DMS53 treated with DMSO at 0.1 percent for 48 hours (cell line): ENCODE results near the gene KERA.
"Not testable (repeated sequence)": the region's sequence is repeated elsewhere in the genome, so short reads cannot be mapped to it uniquely, and the experiment has no call there.

Experiments
- DNase-seq: peaks from one replicate; lab custom pipeline; 2025; ENCODE audit not compliant: unreplicated experiment; lab: John Stamatoyannopoulos, UW

The KERA gene

GRCh38 chr12:91057368-91058165 is at the start of gene KERA:
TSS of gene KERA (minus strand) at chr12:91058024. CDS start at chr12:91056281, 1,743 bp downstream.
- DNase-seq = no peak

- no peak for DNase-seq
These were observed 48.5 kb upstream of the KERA start for GRCh38 chr12:91106283-91106682.

- no peak for DNase-seq
These were observed 48.0 kb upstream of the KERA start for GRCh38 chr12:91105807-91106206.

GRCh38 chr12:91104812-91105466 is 47.1 kb upstream of the KERA start:
- no peak for DNase-seq

- no peak for DNase-seq
These were observed 45.8 kb upstream of the KERA start for GRCh38 chr12:91103624-91104023.

- no peak for DNase-seq
These were observed 45.3 kb upstream of the KERA start for GRCh38 chr12:91103101-91103500.

- DNase-seq = no peak
These were observed 43.1 kb upstream of the KERA start for GRCh38 chr12:91100906-91101305.

GRCh38 chr12:91099836-91100235 is 42.0 kb upstream of the KERA start:
- no peak for DNase-seq

- no peak for DNase-seq
These were observed 41.5 kb upstream of the KERA start for GRCh38 chr12:91099341-91099740.

- DNase-seq = no peak
These were observed 41.1 kb upstream of the KERA start for GRCh38 chr12:91098941-91099340.

GRCh38 chr12:91098461-91098860 is 40.6 kb upstream of the KERA start:
- DNase-seq = no peak

- no peak for DNase-seq
These were observed 37.1 kb upstream of the KERA start for GRCh38 chr12:91094957-91095356.

GRCh38 chr12:91094032-91094662 is 36.3 kb upstream of the KERA start:
- no peak for DNase-seq

- no peak for DNase-seq
These were observed 35.5 kb upstream of the KERA start for GRCh38 chr12:91093341-91093740.

- no peak for DNase-seq
These were observed 34.3 kb upstream of the KERA start for GRCh38 chr12:91091916-91092715.

- DNase-seq = not testable (repeated sequence)
These were observed 32.1 kb upstream of the KERA start for GRCh38 chr12:91089953-91090352.

GRCh38 chr12:91080041-91080440 is 22.2 kb upstream of the KERA start:
- no peak for DNase-seq

- no peak for DNase-seq
These were observed 20.7 kb upstream of the KERA start for GRCh38 chr12:91078501-91078900.

- DNase-seq = no peak
These were observed 19.6 kb upstream of the KERA start for GRCh38 chr12:91077228-91077954.

- DNase-seq = peak; percentile 81
These were observed 17.0 kb upstream of the KERA start for GRCh38 chr12:91074851-91075250.
